Kidney (tissue), 14 donors: Measurements from ENCODE around the gene GALNT14. TPM values are rescaled to one million over a fixed set of nuclear protein-coding genes. Genes with fewer than 3 reads are reported as not detected.

Experiments
- DNase-seq, 5 donors: peaks; one replicate each; pipeline ENCODE4 v3.0.0-alpha.2; 2013 to 2020
- FAIRE-seq: peaks from 2 replicates; lab custom pipeline; 2012; peaks lifted over from hg19 to GRCh38; lab: Jason Lieb, UNC
- H3K27ac ChIP-seq, 2 donors: one replicate each; pipeline ENCODE4 v1.7.0; 2013; ENCODE audit warnings: low read depth in 2 of 2, low read length in 2 of 2, inconsistent platforms in 1 of 2
- H3K27me3 ChIP-seq: one replicate; pipeline ENCODE4 v1.7.1; 2013; ENCODE audit warnings: low read length, inconsistent platforms; ENCODE audit not compliant: control insufficient read depth, insufficient read depth
- H3K36me3 ChIP-seq, 3 donors: one replicate each; pipeline versions ENCODE4 v1.7.0 to v1.7.1; 2013; ENCODE audit warnings: low read length in 3 of 3, control low read depth in 1 of 3, inconsistent platforms in 1 of 3; ENCODE audit not compliant: insufficient read depth in 3 of 3, control insufficient read depth in 2 of 3
- H3K4me1 ChIP-seq, 3 donors: one replicate each; pipeline versions ENCODE4 v1.7.0 to v1.7.1; 2013; ENCODE audit warnings: low read length in 3 of 3, inconsistent platforms in 1 of 3, low read depth in 1 of 3; ENCODE audit not compliant: control insufficient read depth in 2 of 3, insufficient read depth in 2 of 3
- H3K4me3 ChIP-seq, 3 donors: one replicate each; pipeline versions ENCODE4 v1.7.0 to v1.8.1; 2013; ENCODE audit warnings: low read length in 3 of 3, control low read depth in 1 of 3, inconsistent platforms in 1 of 3
- H3K9ac ChIP-seq, 3 donors: one replicate each; pipeline versions ENCODE4 v1.7.0 to v1.7.1; 2013; ENCODE audit warnings: low read length in 3 of 3, control low read depth in 1 of 3, inconsistent platforms in 1 of 3
- H3K9me3 ChIP-seq, 3 donors: one replicate each; pipeline versions ENCODE4 v1.7.0 to v1.7.1; 2013; ENCODE audit warnings: low read length in 3 of 3, control low read depth in 1 of 3, inconsistent platforms in 1 of 3; ENCODE audit not compliant: control insufficient read depth in 2 of 3, insufficient read depth in 1 of 3
- intact Hi-C: fragments of 100-400 bp; cut with DNase I; formaldehyde crosslinking; loops from one replicate; pipeline ENCODE4 v1.11.1; 2022
- polyA plus RNA-seq: library from polyadenylated mRNA; stranded (reverse); fragments of 350-450 nt; fragmentation: Illumina TruSeq; extraction: RNeasy Lipid Tissue Mini Kit (QIAGEN cat#74804); gene quantifications from one replicate; pipeline ENCODE4 v1.2.3, GENCODE V29; 2014; ENCODE audit warnings: low read depth, low replicate concordance; ENCODE audit not compliant: insufficient read depth
- total RNA-seq: library from RNA; stranded (reverse); fragmentation: NEBNext Ultra II Directional; extraction: Animal tissue kit (Norgen Biotek cat#: 25700); gene quantifications from one replicate; pipeline ENCODE4 v1.2.1, GENCODE V29; 2021
- TF ChIP-seq, protein P1 (sequence below): IDR thresholded peaks from 3 replicates; pipeline ENCODE4 v1.5.1; 2012; ENCODE audit warnings: mild to moderate bottlenecking, moderate library complexity, borderline replicate concordance; ENCODE audit not compliant: insufficient read depth; ENCODE audit errors: extremely low read depth
- donor health status: control.
- donor health status: control.
- donor health status: control.
- donor health status: control.
- donor health status: control.
- donor health status: DM: yes; HTN: yes; CAD: no.
- donor health status: Normal renal cell carcinoma (clear cell type).

GALNT14 gene
- total and polyA plus RNA-seq, 2 donors from 2014 or later: 84.6 to 90.3 TPM

- no peak for FAIRE-seq
- TF ChIP-seq, protein P1, sequence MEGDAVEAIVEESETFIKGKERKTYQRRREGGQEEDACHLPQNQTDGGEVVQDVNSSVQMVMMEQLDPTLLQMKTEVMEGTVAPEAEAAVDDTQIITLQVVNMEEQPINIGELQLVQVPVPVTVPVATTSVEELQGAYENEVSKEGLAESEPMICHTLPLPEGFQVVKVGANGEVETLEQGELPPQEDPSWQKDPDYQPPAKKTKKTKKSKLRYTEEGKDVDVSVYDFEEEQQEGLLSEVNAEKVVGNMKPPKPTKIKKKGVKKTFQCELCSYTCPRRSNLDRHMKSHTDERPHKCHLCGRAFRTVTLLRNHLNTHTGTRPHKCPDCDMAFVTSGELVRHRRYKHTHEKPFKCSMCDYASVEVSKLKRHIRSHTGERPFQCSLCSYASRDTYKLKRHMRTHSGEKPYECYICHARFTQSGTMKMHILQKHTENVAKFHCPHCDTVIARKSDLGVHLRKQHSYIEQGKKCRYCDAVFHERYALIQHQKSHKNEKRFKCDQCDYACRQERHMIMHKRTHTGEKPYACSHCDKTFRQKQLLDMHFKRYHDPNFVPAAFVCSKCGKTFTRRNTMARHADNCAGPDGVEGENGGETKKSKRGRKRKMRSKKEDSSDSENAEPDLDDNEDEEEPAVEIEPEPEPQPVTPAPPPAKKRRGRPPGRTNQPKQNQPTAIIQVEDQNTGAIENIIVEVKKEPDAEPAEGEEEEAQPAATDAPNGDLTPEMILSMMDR: no peak
Measured at GRCh38 chr2:30865243-30865642, 273.0 kb downstream of the GALNT14 start.

GRCh38 chr2:30862054-30862651 lies 276.1 kb downstream of the GALNT14 start:
- TF ChIP-seq, protein P1: peak; percentile 67
- intact Hi-C loops: no loop called here

More at GRCh38 chr2:30865243-30865642, 273.0 kb downstream of the GALNT14 start:
- DNase-seq: no peak
- no peak overlapping the region for H3K27ac ChIP-seq
- no peaks in the 10 kb centered on the region for H3K4me1 ChIP-seq
- H3K9ac ChIP-seq: no peak overlapping the region
- intact Hi-C loops: no loop called here
- no peaks in the 10 kb centered on the region for H3K36me3 ChIP-seq
- H3K27me3 ChIP-seq: no peaks in the 10 kb centered on the region
- H3K4me3 ChIP-seq: no peak overlapping the region
- H3K9me3 ChIP-seq: no peaks in the 10 kb centered on the region

DNA sequence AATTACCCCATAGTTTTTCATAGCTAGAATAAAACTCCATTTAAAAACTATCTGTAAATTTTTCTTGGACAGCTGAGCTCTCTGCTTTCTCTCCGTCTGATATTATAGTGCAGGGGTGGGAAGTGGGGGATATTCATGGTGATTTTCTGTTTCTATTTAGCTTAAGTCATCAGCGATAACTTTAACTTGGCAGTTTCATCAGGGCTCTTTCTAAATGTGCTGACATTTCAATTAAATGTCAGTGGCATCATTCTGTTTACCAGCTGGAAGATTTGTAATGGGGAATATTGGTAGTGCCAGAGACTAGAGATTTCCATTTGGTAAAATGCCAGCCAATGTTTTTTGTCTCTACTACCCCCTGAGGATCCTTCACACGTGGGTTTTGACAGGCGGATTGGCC lies 277.5 kb downstream of the GALNT14 start:
- H3K9ac ChIP-seq: no peak overlapping the region
- intact Hi-C loops: no loop called here
- DNase-seq: no peak
- no peaks in the 10 kb centered on the region for H3K36me3 ChIP-seq
- H3K4me1 ChIP-seq: no peaks in the 10 kb centered on the region
- H3K27ac ChIP-seq: no peak overlapping the region
- H3K27me3 ChIP-seq: no peaks in the 10 kb centered on the region
- TF ChIP-seq, protein P1: no peak
- no peak overlapping the region for H3K4me3 ChIP-seq
- no peak for FAIRE-seq
- no peaks in the 10 kb centered on the region for H3K9me3 ChIP-seq

More at GRCh38 chr2:30862054-30862651, 276.1 kb downstream of the GALNT14 start:
- Histone ChIP-seq H3K9me3 (no peaks in the 10 kb centered on the region), H3K4me3 (no peak overlapping the region), H3K27me3 (no peaks in the 10 kb centered on the region), H3K9ac (no peak overlapping the region), H3K4me1 (no peaks in the 10 kb centered on the region), H3K27ac (no peak overlapping the region), H3K36me3 (no peaks in the 10 kb centered on the region)
- FAIRE-seq (peak; percentile 46), DNase-seq (peak in 4 of 5 donors; percentile 55 to 88 (median 71))

Other genes with a start within 250 kb of the GALNT14 start
- 0.25 TPM for gene CAPN14, start 79.1 kb upstream of the GALNT14 start, total RNA-seq
- gene CAPN14, start 79.1 kb upstream of the GALNT14 start, polyA plus RNA-seq: 0.22 TPM
- 9.5 TPM for gene EHD3, start 95.7 kb upstream of the GALNT14 start, total RNA-seq
- 45.3 TPM for gene EHD3, start 95.7 kb upstream of the GALNT14 start, polyA plus RNA-seq